H1 (cell line): ENCODE measurements around the gene MGAT2. TPM values are rescaled to one million over a fixed set of nuclear protein-coding genes. Genes with fewer than 3 reads are reported as not detected.

Experiments
- EZH2 ChIP-seq: fragments of 200-600 bp; sonication (generic); IDR thresholded peaks from 2 replicates; pipeline ENCODE4 v1.7.1; 2012; ENCODE audit warnings: low read depth, mild to moderate bottlenecking, moderate library complexity, low read length, inconsistent platforms; ENCODE audit not compliant: severe bottlenecking
- FOSL1 ChIP-seq: IDR thresholded peaks from 2 replicates; pipeline ENCODE4 v1.6.1; 2011; ENCODE audit warnings: mild to moderate bottlenecking, low read depth, low read length, moderate library complexity; ENCODE audit not compliant: insufficient read depth
- GABPA ChIP-seq: IDR thresholded peaks from 2 replicates; pipeline ENCODE4 v1.6.1; 2011; ENCODE audit warnings: mild to moderate bottlenecking, low read length, moderate library complexity, borderline replicate concordance; ENCODE audit not compliant: insufficient read depth
- HDAC2 ChIP-seq, 2 experiments: fragments of 300-600 bp in 1 of 2; sonication (generic) in 1 of 2; IDR thresholded peaks; 2 replicates each; pipeline ENCODE4 v1.6.1; 2011 to 2012; ENCODE audit warnings: low read depth in 2 of 2, low read length in 2 of 2, mild to moderate bottlenecking in 2 of 2, moderate library complexity in 2 of 2, borderline replicate concordance in 1 of 2, inconsistent platforms in 1 of 2
- HDAC6 ChIP-seq: IDR thresholded peaks from one replicate; pipeline ENCODE4 v1.7.1; 2012; ENCODE audit warnings: low read depth, mild to moderate bottlenecking, inconsistent platforms, low read length, moderate library complexity
- JUN ChIP-seq: IDR thresholded peaks from 2 replicates; pipeline ENCODE4 v1.6.1; 2011; ENCODE audit warnings: low read depth, mild to moderate bottlenecking, improper control_type of control experiment, low read length
- KDM1A ChIP-seq: fragments of 200-600, 300-600 bp; sonication (generic); IDR thresholded peaks from 2 replicates; pipeline ENCODE4 v1.7.1; 2016; ENCODE audit warnings: mild to moderate bottlenecking, low read length, borderline replicate concordance
- KDM5A ChIP-seq: fragments of 200-600 bp; IDR thresholded peaks from 2 replicates; pipeline ENCODE4 v1.7.1; 2012; ENCODE audit warnings: mild to moderate bottlenecking, low read length, inconsistent platforms, mixed read lengths
- MAFK ChIP-seq: IDR thresholded peaks from 2 replicates; pipeline ENCODE4 v1.6.1; 2012; ENCODE audit warnings: low read depth, mild to moderate bottlenecking, improper control_type of control experiment, low read length
- PHF8 ChIP-seq: fragments of 200-600 bp; sonication (generic); conservative IDR thresholded peaks from 2 replicates; pipeline ENCODE4 v1.7.1; 2012; ENCODE audit warnings: low read depth, mild to moderate bottlenecking, inconsistent platforms, low read length, moderate library complexity
- POLR2AphosphoS5 ChIP-seq: IDR thresholded peaks from 2 replicates; pipeline ENCODE4 v1.6.1; 2011; ENCODE audit warnings: low read depth, low read length
- RBBP5 ChIP-seq: IDR thresholded peaks from 2 replicates; pipeline ENCODE4 v1.7.1; 2012; ENCODE audit warnings: low read depth, mild to moderate bottlenecking, inconsistent platforms, low read length, moderate library complexity, borderline replicate concordance
- RNF2 ChIP-seq: fragments of 200-900, 300-1000 bp; sonication (generic); IDR thresholded peaks from 2 replicates; pipeline ENCODE4 v1.7.1; 2016; ENCODE audit warnings: borderline replicate concordance, low read depth, mild to moderate bottlenecking, antibody characterized with exemption, low read length; ENCODE audit not compliant: poor library complexity, severe bottlenecking; ENCODE audit errors: missing control alignments
- SIN3A ChIP-seq, 2 experiments: IDR thresholded peaks in 1 of 2; conservative IDR thresholded peaks in 1 of 2; 2 replicates each; pipeline ENCODE4 v1.6.1; 2011 to 2012; ENCODE audit warnings: low read length in 2 of 2, improper control_type of control experiment in 1 of 2, low read depth in 1 of 2, mild to moderate bottlenecking in 1 of 2
- SIX5 ChIP-seq: IDR thresholded peaks from 2 replicates; pipeline ENCODE4 v1.6.1; 2011; ENCODE audit warnings: mild to moderate bottlenecking, low read depth, low read length
- SP1 ChIP-seq: IDR thresholded peaks from 2 replicates; pipeline ENCODE4 v1.6.1; 2011; ENCODE audit warnings: low read depth, low read length
- TAF1 ChIP-seq: IDR thresholded peaks from 2 replicates; pipeline ENCODE4 v1.6.1; 2011; ENCODE audit warnings: mild to moderate bottlenecking, low read depth, low read length
- TBP ChIP-seq: IDR thresholded peaks from 2 replicates; pipeline ENCODE4 v1.6.1; 2011; ENCODE audit warnings: low read depth, low read length, improper control_type of control experiment
- polyA plus RNA-seq, 7 experiments: library from polyadenylated mRNA; depleted of rRNA in 3 of 7; stranded (reverse) in 5 of 7; unstranded in 2 of 7; fragments of >200 nt in 5 of 7; fragments of 200-250 nt in 2 of 7; gene quantifications; 1 replicate in 5 of 7; 2 replicates in 1 of 7; 4 replicates in 1 of 7; pipeline versions ENCODE4 v1.2.1 to v1.2.3, GENCODE V29; 2011 to 2013; ENCODE audit warnings: missing spikeins in 2 of 7, mixed read lengths in 2 of 7
- total RNA-seq: library from RNA; stranded (reverse); fragmentation: NEBNext Ultra II Directional; extraction: Animal tissue kit (Norgen Biotek cat#: 25700); gene quantifications from 2 replicates; pipeline ENCODE4 v1.2.1, GENCODE V29; 2021
- TF ChIP-seq, protein P1 (sequence below): IDR thresholded peaks from 2 replicates; pipeline ENCODE4 v1.6.1; 2012; ENCODE audit warnings: inconsistent platforms
- TF ChIP-seq, protein P2 (sequence below): IDR thresholded peaks from 2 replicates; pipeline ENCODE4 v1.6.1; 2011; ENCODE audit warnings: low read length, improper control_type of control experiment

The MGAT2 gene
- total and polyA plus RNA-seq, 2 of the 8 experiments (the other 6 are each of a cell fraction or from before 2014, with no cell fraction given), result 10.6 to 23.7 TPM

DNA sequence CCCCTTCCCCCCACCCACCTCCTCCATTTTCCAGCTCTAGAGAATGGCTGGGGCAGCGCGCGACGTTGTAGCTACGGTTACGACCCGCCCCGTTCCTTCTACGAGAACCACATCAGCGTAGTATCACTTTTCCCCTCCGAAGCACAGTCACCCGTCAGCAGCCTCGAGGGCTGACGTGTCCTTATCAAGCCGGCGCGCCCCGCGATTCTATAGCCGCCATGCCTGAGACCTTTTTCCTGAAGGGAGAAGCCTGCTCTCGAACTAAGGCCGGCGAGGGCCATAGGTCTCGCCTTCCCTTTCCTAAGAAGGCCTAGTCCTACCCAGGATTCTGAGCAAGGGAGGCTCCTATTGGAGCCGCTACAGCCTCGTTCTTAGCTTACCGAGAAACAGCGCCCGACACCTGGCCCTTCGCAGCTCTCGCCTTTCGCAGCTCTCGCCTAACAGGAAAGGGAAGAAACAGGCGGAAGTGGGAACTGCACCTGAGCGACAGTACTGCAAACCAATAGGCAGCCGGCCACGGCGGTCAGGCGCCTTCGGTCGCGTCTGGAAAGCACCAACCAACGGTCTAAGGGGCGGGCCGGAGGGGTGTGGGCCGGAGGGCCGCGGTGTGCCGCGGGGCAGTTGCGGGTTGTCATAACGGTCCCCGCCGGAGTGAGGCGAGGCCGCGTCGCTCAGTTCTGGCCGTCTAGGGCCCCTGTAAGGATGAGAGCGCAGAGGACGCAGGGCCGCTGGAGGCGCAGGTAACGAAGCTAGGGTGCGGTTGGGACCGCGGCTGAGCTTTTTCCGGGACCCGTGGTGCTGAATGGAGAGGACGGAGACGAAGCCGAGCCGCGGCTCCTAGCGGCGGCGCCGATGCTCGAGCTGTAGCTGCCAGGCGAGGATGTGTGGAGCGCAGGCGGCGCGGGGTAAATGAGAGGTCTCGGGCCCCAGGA, at the start of gene MGAT2, which contains the start of gene RPL36AL (continued):
- peak; percentile 42; the same call in 1 of the 2 replicates for TF ChIP-seq KDM5A
- peak; percentile 80 for TF ChIP-seq POLR2AphosphoS5
- peak in 1 of 2 experiments; percentile 83; a peak in 3 of 4 replicates for TF ChIP-seq HDAC2 (IDR thresholded peaks at IDR 0.05; ENCODE audit: borderline replicate concordance in 1 of 2, low read depth in 2 of 2, low read length in 2 of 2)
- no peak for TF ChIP-seq RNF2
- peak; percentile 21 to 48; a peak in 2 of 4 replicates for TF ChIP-seq SIN3A (conservative IDR thresholded peaks at IDR 0.05 in 1 of 2, IDR thresholded peaks at IDR 0.05 in 1 of 2; ENCODE audit: low read depth in 1 of 2, low read length in 2 of 2)
- no peak for TF ChIP-seq EZH2
- TF ChIP-seq KDM1A, result peak; percentile 82; the same call in 1 of the 2 replicates
- TF ChIP-seq, protein P1, sequence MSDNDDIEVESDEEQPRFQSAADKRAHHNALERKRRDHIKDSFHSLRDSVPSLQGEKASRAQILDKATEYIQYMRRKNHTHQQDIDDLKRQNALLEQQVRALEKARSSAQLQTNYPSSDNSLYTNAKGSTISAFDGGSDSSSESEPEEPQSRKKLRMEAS, result no peak
- no peak for TF ChIP-seq HDAC6
- peak; percentile 90; the same call in 1 of the 2 replicates for TF ChIP-seq TBP
- TF ChIP-seq JUN, result no peak
- peak; percentile 94 for TF ChIP-seq SP1
- TF ChIP-seq MAFK, result no peak
- no peak for TF ChIP-seq FOSL1
- peak; percentile 85 for TF ChIP-seq GABPA
- peak; percentile 83 for TF ChIP-seq PHF8
- TF ChIP-seq RBBP5, result peak; percentile 76; the same call in 1 of the 2 replicates
- TF ChIP-seq TAF1, result peak; percentile 96
- TF ChIP-seq SIX5, result no peak
- TF ChIP-seq, protein P2, sequence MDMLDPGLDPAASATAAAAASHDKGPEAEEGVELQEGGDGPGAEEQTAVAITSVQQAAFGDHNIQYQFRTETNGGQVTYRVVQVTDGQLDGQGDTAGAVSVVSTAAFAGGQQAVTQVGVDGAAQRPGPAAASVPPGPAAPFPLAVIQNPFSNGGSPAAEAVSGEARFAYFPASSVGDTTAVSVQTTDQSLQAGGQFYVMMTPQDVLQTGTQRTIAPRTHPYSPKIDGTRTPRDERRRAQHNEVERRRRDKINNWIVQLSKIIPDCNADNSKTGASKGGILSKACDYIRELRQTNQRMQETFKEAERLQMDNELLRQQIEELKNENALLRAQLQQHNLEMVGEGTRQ, result peak; percentile 62; the same call in 1 of the 2 replicates
